Stimulated activated CD4-positive, alpha-beta T cell treated with anti-CD3 and anti-CD28 coated beads, Interleukin-1b, Interleukin-23, amount 100 ng/mL, for 1 hour (primary cell): ENCODE results near the gene KIRREL3.

Experiments
- DNase-seq, 2 donors: peaks; one replicate each; pipeline ENCODE4 v3.0.0-alpha.2; 2020; ENCODE audit warnings: low read depth in 2 of 2

Gene KIRREL3

GRCh38 chr11:126870021-126870420 is 130.5 kb downstream of the KIRREL3 start:
- no peak for DNase-seq

- no peak for DNase-seq
These were observed 131.8 kb downstream of the KIRREL3 start for GRCh38 chr11:126868741-126869140.

- DNase-seq = no peak
These were observed 135.6 kb downstream of the KIRREL3 start for GRCh38 chr11:126864934-126865333.

GRCh38 chr11:126863294-126863997 is 137.1 kb downstream of the KIRREL3 start:
- DNase-seq = no peak

GRCh38 chr11:126862664-126863243 is 137.8 kb downstream of the KIRREL3 start:
- DNase-seq = no peak

- DNase-seq = no peak
These were observed 138.6 kb downstream of the KIRREL3 start for GRCh38 chr11:126861796-126862459.

- DNase-seq = no peak
These were observed 142.4 kb downstream of the KIRREL3 start for GRCh38 chr11:126857860-126858808.

GRCh38 chr11:126855536-126855935 is 145.0 kb downstream of the KIRREL3 start:
- DNase-seq = no peak

- DNase-seq = no peak
These were observed 146.8 kb downstream of the KIRREL3 start for GRCh38 chr11:126853732-126854131.

- no peak for DNase-seq
These were observed 155.8 kb downstream of the KIRREL3 start for GRCh38 chr11:126844789-126845188.

GRCh38 chr11:126843096-126843495 is 157.5 kb downstream of the KIRREL3 start:
- no peak for DNase-seq

- no peak for DNase-seq
These were observed 158.6 kb downstream of the KIRREL3 start for GRCh38 chr11:126841999-126842398.

GRCh38 chr11:126840975-126841374 is 159.6 kb downstream of the KIRREL3 start:
- DNase-seq = no peak

GRCh38 chr11:126840201-126840886 is 160.2 kb downstream of the KIRREL3 start:
- DNase-seq = no peak

- DNase-seq = no peak
These were observed 161.1 kb downstream of the KIRREL3 start for GRCh38 chr11:126839496-126839895.

- DNase-seq = no peak
These were observed 161.8 kb downstream of the KIRREL3 start for GRCh38 chr11:126838779-126839178.

GRCh38 chr11:126837581-126837980 is 163.0 kb downstream of the KIRREL3 start:
- DNase-seq = no peak

GRCh38 chr11:126834573-126834972 is 166.0 kb downstream of the KIRREL3 start:
- no peak for DNase-seq

- DNase-seq = no peak
These were observed 166.4 kb downstream of the KIRREL3 start for GRCh38 chr11:126834149-126834548.

- DNase-seq = no peak
These were observed 167.5 kb downstream of the KIRREL3 start for GRCh38 chr11:126833065-126833464.

GRCh38 chr11:126832387-126832786 is 168.2 kb downstream of the KIRREL3 start:
- DNase-seq = no peak
